ENCODE measurements around the gene SLAMF1.
"Not testable (repeated sequence)": the region's sequence is repeated elsewhere in the genome, so short reads cannot be mapped to it uniquely, and the experiment has no call there.

SLAMF1 gene

GRCh38 chr1:160563230-160563629, 83.6 kb downstream of the SLAMF1 start:
- not testable (repeated sequence) for DNase-seq (ENCODE audit: low spot score)

- DNase-seq (ENCODE audit: low spot score) = not testable (repeated sequence)
These were observed 84.1 kb downstream of the SLAMF1 start for GRCh38 chr1:160562745-160563144.

GRCh38 chr1:160560806-160561205, 86.0 kb downstream of the SLAMF1 start:
- no peak for DNase-seq (ENCODE audit: low spot score)

- no peak for DNase-seq (ENCODE audit: low spot score)
These were observed 86.7 kb downstream of the SLAMF1 start for GRCh38 chr1:160560045-160560705.

GRCh38 chr1:160559437-160559836, 87.4 kb downstream of the SLAMF1 start:
- not testable (repeated sequence) for DNase-seq (ENCODE audit: low spot score)

- no peak for DNase-seq (ENCODE audit: low spot score)
These were observed 88.0 kb downstream of the SLAMF1 start for GRCh38 chr1:160558660-160559380.
